Fibroblast of lung (primary cell): ENCODE measurements around the gene LMOD2.

ENCODE experiments used
- CTCF ChIP-seq, 2 donors: IDR thresholded peaks in 1 of 2; conservative IDR thresholded peaks in 1 of 2; 1 replicate in 1 of 2; 2 replicates in 1 of 2; pipeline ENCODE4 v1.5.1; 2011 to 2012; ENCODE audit warnings: low read length in 2 of 2, control low read depth in 1 of 2, inconsistent platforms in 1 of 2, low read depth in 1 of 2, mild to moderate bottlenecking in 1 of 2
- EZH2 ChIP-seq: IDR thresholded peaks from 2 replicates; pipeline ENCODE4 v1.5.1; 2012; ENCODE audit warnings: low read length, control low read depth, mild to moderate bottlenecking; ENCODE audit errors: missing control alignments

DNA sequence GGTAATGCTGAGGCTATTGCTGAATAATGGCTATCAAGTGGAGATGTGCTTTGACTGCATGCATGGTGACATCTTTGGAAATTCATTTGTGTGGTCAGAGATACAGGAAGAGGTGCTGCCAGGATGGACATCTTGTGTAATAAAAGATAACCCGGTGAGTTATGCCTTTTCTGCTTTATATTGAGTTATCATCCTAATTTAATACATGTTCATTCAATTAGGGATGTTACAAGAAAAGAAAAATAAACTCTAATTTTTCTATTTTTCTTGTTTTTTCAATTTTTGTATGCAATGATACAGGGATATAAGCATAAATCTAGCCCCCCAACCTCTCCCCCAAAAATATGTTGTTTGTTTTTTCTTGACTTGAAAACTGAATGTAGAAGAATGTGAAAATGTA, 26.4 kb upstream of the LMOD2 start:
- no peak for TF ChIP-seq CTCF (conservative IDR thresholded peaks at IDR 0.05 in 1 of 2, IDR thresholded peaks at IDR 0.05 in 1 of 2; ENCODE audit: low read depth in 1 of 2, low read length in 2 of 2)
- TF ChIP-seq EZH2: no peak
